GM18526 (cell line): ENCODE data around the gene PCDHGA7.
"Not testable (repeated sequence)": the region's sequence is repeated elsewhere in the genome, so short reads cannot be mapped to it uniquely, and the experiment has no call there.

Experiments
- POLR2A ChIP-seq: IDR thresholded peaks from 3 replicates; pipeline ENCODE4 v1.6.1; 2011; ENCODE audit not compliant: insufficient read length; ENCODE audit errors: extremely low read depth

PCDHGA7 gene

DNA sequence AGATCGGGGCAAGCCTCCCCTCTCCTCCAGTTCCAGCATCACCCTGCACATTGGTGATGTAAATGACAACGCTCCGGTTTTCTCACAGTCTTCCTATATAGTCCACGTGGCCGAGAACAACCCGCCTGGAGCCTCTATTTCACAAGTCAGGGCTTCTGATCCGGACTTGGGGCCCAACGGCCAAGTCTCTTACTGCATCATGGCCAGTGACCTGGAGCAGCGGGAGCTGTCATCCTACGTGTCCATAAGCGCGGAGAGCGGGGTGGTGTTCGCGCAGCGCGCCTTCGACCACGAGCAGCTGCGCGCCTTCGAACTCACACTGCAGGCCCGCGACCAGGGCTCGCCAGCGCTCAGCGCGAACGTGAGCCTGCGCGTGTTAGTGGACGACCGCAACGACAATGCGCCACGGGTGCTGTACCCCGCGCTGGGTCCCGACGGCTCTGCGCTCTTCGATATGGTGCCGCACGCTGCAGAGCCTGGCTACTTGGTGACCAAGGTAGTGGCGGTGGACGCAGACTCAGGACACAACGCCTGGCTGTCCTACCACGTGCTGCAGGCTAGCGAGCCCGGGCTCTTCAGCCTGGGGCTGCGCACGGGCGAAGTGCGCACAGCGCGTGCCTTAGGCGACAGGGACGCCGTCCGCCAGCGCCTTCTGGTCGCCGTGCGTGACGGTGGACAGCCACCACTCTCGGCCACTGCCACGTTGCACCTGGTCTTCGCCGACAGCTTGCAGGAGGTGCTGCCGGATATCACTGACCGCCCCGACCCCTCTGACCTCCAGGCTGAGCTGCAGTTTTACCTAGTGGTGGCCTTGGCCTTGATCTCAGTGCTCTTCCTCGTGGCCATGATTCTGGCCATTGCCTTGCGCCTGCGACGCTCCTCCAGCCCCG lies 6.9 kb downstream of the PCDHGA7 start:
- no peak for TF ChIP-seq POLR2A

DNA sequence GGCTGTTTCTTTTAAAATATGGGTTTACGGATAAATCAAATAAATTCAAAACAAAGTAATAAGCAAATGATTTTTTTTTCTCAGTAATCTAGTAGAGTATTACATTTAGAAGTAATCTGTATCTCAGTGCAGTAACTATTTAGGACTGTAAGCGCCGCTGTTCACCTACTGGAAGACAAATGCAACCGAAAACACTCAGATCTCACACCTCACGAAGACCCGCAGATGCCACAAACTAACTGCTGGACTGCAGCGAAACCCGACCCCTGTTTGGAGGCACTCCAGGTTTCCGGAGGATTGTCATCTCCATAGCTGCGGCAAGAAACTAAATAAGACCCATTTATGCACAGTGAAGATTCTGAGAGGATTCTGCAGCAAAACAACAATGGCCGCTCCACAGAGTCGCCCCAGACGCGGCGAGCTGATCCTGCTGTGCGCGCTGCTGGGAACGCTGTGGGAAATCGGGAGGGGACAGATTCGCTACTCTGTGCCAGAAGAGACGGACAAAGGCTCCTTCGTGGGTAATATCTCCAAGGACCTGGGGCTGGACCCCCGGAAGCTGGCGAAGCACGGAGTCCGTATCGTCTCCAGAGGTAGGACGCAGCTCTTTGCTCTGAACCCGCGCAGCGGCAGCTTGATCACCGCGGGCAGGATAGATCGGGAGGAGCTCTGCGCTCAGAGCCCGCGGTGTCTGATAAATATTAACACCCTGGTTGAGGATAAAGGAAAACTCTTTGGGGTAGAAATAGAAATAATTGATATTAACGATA lies 10.1 kb downstream of the PCDHGA7 start, which contains the start of gene PCDHGA8:
TSS of gene PCDHGA8 (plus strand) at position 205 of the 770 bp plus-strand sequence. CDS start at position 386, 181 bp downstream.
- no peak for TF ChIP-seq POLR2A

DNA sequence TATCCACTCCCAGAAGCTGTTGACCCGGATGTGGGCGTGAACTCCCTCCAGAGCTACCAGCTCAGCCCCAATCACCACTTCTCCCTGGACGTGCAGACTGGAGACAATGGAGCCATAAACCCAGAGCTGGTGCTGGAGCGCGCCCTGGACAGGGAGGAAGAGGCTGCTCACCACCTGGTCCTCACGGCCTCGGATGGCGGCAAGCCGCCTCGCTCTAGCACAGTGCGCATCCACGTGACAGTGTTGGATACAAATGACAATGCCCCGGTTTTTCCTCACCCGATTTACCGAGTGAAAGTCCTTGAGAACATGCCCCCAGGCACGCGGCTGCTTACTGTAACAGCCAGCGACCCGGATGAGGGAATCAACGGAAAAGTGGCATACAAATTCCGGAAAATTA lies 10.7 kb downstream of the PCDHGA7 start:
- TF ChIP-seq POLR2A: no peak

DNA sequence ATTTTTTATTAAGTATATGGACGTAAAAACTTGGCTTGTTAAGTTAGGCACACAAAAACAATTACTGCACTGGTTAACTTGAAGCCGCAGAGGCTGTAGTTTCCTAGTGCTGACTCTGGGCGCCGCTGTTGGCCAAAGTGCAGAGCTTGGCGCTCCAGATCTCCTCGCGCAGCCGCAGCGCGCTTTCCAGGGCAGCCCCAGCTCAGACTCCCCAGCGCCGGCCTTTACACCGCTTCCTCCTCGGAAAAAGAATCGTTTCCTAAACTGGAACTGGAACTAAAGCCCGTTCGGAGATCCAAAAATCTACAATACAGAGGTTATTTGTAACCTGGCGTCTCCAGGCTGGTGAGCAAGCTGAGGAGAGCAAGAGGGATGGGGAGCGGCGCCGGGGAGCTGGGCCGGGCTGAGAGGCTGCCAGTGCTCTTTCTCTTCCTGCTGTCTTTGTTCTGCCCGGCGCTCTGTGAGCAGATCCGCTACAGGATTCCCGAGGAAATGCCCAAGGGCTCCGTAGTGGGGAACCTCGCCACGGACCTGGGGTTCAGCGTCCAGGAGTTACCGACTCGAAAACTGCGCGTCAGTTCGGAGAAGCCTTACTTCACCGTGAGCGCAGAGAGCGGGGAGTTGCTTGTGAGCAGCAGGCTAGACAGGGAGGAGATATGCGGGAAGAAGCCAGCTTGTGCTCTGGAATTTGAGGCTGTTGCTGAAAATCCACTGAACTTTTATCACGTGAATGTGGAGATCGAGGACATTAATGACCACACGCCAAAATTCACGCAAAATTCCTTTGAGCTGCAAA lies 15.4 kb downstream of the PCDHGA7 start, which contains the start of gene PCDHGB5:
TSS of gene PCDHGB5 (plus strand) at position 192 of the 796 bp plus-strand sequence. CDS start at position 373, 181 bp downstream.
- TF ChIP-seq POLR2A: not testable (repeated sequence)

DNA sequence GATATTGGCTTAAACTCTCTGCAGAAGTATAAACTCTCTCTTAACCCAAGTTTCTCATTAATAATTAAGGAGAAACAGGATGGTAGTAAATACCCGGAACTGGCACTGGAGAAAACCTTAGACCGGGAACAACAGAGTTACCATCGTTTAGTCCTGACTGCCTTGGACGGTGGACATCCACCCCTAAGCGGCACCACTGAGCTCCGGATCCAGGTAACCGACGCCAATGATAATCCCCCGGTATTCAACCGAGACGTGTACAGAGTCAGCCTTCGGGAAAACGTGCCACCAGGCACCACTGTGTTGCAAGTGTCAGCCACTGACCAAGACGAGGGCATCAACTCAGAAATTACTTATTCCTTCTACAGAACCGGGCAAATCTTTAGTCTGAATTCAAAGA lies 16.1 kb downstream of the PCDHGA7 start:
- no peak for TF ChIP-seq POLR2A

DNA sequence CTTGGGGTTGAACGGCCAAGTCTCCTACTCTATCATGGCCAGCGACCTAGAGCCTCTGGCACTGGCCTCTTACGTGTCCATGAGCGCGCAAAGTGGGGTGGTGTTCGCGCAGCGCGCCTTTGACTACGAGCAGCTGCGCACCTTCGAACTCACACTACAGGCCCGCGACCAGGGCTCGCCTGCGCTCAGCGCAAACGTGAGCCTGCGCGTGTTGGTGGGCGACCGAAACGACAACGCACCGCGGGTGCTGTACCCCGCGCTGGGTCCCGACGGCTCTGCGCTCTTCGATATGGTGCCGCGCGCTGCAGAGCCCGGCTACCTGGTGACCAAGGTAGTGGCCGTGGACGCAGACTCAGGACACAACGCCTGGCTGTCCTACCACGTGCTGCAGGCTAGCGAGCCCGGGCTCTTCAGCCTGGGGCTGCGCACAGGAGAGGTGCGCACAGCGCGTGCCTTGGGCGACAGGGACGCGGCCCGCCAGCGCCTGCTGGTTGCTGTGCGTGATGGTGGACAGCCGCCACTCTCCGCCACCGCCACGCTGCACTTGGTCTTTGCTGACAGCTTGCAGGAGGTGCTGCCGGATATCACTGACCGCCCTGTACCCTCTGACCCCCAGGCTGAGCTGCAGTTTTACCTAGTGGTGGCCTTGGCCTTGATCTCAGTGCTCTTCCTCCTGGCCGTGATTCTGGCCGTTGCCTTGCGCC lies 17.2 kb downstream of the PCDHGA7 start:
- TF ChIP-seq POLR2A: no peak

DNA sequence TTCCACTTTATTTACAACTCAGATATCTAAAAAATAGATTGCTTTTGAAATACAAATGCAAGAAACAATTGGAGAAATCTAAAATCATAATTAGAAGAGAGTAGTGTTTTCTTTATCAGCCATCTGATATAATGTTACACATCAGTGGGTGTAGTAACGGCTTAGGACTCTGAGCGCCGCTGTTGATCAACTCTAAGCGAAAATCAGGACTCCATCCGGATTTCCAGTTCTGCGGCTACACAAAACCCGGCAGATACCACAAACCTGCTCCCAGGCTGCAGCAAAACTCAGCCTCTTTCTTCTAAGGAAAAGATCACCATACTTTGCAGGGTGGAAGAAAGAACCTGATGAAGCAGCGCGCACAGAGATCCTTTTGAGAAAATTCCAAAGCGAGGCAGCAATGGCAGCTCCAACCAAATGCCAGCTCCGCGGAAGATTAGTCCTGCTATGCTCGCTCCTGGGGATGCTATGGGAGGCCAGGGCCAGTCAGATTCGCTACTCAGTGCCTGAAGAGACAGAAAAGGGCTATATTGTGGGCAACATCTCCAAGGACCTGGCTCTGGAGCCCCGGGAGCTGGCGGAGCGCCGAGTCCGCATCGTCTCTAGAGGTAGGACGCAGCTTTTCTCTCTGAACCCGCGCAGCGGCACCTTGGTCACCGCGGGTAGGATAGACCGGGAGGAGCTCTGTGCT lies 20.2 kb downstream of the PCDHGA7 start, which contains the start of gene PCDHGA9:
TSS of gene PCDHGA9 (plus strand) at position 226 of the 691 bp plus-strand sequence. CDS start at position 401, 175 bp downstream.
- no peak for TF ChIP-seq POLR2A

DNA sequence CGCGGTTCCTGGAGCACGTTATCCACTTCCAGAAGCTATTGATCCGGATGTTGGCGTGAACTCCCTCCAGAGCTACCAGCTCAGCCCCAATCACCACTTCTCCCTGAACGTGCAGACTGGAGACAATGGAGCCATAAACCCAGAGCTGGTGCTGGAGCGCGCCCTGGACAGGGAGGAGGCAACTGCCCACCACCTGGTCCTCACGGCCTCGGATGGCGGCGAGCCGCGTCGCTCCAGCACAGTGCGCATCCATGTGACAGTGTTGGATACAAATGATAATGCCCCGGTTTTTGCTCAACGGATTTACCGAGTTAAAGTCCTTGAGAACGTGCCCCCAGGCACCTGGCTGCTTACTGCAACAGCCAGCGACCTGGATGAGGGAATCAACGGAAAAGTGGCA lies 20.8 kb downstream of the PCDHGA7 start:
- no peak for TF ChIP-seq POLR2A

DNA sequence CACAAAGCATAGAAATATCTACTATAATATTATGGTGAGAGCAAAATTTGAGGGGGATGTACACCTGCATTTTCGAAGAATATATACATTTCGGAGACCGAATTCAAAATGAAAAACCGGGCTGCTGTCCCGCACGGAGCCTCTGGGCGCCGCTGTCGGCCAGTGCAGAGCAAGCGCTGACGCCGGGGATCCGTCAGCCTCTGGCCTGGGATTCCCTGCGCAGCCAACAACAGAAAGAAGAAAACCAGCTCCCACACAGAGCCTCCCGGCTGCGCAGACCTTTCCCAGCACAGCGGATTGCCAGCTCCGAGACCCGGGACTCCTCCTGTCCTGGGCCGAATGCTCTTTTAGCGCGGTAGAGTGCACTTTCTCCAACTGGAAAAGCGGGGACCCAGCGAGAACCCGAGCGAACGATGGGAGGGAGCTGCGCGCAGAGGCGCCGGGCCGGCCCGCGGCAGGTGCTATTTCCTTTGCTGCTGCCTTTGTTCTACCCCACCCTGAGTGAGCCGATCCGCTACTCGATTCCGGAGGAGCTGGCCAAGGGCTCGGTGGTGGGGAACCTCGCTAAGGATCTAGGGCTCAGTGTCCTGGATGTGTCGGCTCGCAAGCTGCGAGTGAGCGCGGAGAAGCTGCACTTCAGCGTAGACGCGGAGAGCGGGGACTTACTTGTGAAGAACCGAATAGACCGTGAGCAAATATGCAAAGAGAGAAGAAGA lies 25.4 kb downstream of the PCDHGA7 start, which contains the start of gene PCDHGB6:
TSS of gene PCDHGB6 (plus strand) at position 232 of the 716 bp plus-strand sequence. CDS start at position 414, 182 bp downstream.
- TF ChIP-seq POLR2A: not testable (repeated sequence)

DNA sequence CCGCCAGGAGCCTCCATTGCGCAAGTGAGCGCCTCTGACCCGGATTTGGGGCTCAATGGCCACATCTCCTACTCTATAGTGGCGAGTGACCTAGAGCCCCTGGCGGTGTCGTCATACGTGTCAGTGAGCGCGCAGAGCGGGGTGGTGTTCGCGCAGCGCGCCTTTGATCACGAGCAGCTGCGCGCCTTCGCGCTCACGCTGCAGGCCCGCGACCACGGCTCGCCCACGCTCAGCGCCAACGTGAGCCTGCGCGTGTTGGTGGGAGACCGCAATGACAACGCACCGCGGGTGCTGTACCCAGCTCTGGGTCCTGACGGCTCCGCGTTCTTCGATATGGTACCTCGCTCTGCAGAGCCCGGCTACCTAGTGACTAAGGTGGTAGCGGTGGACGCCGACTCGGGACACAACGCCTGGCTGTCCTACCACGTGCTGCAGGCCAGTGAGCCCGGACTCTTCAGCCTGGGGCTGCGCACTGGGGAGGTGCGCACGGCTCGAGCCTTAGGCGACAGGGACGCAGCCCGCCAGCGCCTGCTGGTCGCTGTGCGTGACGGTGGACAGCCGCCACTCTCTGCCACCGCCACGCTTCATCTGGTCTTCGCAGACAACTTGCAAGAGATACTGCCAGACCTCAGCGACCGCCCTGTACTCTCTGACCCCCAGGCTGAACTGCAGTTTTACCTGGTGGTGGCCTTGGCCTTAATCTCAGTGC lies 27.2 kb downstream of the PCDHGA7 start:
- TF ChIP-seq POLR2A: no peak

DNA sequence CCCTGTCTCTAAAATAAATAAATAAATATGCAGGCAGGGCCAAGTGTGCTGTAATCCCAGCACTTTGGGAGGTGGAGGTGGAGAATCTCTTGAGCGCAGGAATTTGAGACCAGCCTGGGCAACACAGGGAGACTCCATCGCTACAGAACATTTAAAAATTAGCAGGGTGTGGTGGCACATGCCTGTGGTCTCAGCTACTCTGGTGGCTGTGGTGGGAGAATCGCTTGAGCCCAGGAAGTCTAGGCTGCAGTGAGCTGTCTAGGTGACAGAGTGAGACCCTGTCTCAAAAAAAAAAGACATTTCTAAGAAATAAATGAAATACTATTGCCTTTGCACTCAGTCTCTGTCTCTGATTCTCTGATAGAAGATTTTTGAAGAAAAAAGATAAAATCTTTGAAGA lies 29.0 kb downstream of the PCDHGA7 start:
- TF ChIP-seq POLR2A: no peak

DNA sequence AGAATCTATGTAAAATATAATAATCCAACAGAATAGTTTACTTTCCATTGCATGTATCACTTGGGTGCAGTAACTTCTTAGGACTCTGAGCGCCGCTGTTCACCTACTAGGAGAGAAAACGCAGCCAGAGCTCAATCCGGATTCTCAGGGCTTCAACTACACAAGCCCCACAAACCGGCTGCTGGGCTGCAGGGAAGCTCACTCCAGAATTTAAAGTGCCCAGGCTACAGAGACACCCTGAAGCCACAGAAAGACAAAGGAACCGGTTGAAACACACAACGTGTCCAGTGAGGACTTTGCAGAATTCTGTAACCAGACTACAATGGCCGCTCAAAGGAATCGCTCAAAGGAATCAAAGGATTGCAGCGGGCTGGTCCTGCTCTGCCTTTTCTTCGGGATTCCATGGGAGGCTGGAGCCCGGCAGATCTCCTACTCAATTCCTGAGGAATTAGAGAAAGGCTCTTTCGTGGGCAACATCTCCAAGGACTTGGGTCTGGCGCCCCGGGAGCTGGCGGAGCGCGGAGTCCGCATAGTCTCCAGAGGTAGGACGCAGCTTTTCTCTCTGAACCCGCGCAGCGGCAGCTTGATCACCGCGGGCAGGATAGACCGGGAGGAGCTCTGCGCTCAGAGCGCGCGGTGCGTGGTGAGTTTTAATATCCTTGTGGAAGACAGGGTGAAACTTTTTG lies 30.5 kb downstream of the PCDHGA7 start, which contains the start of gene PCDHGA10:
TSS of gene PCDHGA10 (plus strand) at position 134 of the 686 bp plus-strand sequence. CDS start at position 323, 189 bp downstream.
- no peak for TF ChIP-seq POLR2A

DNA sequence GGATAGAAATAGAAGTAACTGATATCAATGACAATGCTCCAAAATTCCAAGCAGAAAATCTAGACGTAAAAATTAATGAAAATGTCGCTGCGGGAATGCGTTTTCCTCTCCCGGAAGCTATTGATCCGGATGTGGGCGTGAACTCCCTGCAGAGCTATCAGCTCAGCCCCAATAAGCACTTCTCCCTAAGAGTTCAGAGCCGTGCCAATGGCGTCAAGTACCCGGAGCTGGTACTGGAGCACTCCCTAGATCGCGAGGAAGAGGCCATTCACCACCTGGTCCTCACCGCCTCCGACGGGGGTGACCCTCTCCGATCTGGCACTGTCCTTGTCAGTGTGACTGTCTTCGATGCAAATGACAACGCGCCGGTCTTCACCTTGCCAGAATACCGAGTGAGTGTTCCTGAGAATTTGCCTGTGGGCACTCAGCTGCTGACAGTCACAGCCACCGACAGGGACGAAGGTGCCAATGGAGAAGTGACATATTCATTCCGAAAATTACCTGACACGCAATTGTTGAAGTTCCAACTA lies 31.1 kb downstream of the PCDHGA7 start:
- TF ChIP-seq POLR2A: no peak
